Fibroblast of pulmonary artery (primary cell): ENCODE results near the gene SENP1.

Experiments used
- DNase-seq: peaks from one replicate; pipeline ENCODE4 v3.0.0-alpha.2; 2010; ENCODE audit warnings: low read depth
- H3K4me3 ChIP-seq: replicated peaks from 2 replicates; pipeline ENCODE4 v1.5.1; 2011; ENCODE audit warnings: low read depth, mild to moderate bottlenecking, control low read depth, low read length, moderate library complexity
- TF ChIP-seq, protein P1 (sequence below): IDR thresholded peaks from 2 replicates; pipeline ENCODE4 v1.5.1; 2011; ENCODE audit warnings: mild to moderate bottlenecking, control low read depth, low read length, inconsistent platforms; ENCODE audit errors: missing control alignments

The SENP1 gene

DNA sequence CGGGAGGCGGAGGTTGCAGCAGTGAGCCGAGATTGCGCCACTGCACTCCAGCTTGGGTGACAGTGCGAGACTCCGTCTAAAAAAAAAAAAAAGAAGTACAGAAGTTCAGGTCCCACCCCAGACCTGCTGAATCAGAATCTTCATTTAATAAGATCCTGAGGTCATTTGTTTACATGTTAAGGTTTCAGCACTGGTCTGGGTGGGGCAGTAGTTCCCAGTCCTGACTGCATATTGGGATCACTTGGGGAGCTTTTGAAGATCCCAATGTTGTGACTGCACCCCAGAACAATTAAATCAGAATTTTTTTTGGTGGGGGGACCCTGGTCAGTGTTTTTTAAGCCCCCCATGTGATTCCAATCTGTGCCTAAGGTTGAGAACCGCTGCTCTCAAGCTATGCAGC, 89.9 kb downstream of the SENP1 start:
- no peak for DNase-seq
- no peak overlapping the region for H3K4me3 ChIP-seq
- TF ChIP-seq, protein P1, sequence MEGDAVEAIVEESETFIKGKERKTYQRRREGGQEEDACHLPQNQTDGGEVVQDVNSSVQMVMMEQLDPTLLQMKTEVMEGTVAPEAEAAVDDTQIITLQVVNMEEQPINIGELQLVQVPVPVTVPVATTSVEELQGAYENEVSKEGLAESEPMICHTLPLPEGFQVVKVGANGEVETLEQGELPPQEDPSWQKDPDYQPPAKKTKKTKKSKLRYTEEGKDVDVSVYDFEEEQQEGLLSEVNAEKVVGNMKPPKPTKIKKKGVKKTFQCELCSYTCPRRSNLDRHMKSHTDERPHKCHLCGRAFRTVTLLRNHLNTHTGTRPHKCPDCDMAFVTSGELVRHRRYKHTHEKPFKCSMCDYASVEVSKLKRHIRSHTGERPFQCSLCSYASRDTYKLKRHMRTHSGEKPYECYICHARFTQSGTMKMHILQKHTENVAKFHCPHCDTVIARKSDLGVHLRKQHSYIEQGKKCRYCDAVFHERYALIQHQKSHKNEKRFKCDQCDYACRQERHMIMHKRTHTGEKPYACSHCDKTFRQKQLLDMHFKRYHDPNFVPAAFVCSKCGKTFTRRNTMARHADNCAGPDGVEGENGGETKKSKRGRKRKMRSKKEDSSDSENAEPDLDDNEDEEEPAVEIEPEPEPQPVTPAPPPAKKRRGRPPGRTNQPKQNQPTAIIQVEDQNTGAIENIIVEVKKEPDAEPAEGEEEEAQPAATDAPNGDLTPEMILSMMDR, result no peak

DNA sequence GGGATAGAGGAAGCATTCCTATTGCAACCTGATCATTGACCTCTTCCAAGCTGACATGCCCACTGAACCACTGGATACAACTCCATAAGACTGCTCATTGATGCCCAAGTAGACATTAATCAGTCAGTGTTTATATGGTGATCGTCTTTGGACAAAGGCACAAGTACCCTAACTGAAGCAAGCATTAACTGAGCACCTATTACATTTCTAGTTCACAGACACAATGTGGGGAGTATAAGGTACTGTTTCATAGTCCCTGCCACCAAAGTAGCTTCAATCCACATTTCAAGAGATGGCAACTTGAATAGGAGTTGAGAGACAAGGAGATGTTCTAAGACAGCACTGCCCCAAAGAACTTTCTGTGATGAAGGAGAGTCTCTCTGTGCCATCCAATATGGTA, 90.8 kb downstream of the SENP1 start:
- H3K4me3 ChIP-seq, result no peak overlapping the region
- TF ChIP-seq, protein P1, result no peak
- no peak for DNase-seq

DNA sequence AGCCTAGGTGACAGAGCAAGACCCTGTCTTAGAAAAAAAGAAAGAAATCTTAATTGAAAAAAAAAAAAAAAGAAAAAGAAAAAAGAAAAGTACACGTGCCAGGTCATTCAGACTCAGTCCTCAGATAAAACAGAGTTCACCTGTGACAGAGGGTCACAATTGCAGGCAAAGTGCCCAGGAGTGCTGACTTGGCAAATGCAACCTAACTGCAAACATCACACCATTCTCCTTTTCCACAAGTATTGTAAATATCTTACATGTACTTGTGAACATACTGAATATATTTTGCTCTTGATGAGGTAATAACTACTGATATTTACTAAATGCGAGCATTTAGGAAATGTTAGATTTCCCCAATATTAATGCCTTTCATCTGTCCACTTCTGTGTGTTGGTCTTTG, 92.6 kb downstream of the SENP1 start:
- H3K4me3 ChIP-seq, result no peak overlapping the region
- no peak for DNase-seq
- TF ChIP-seq, protein P1, result no peak

DNA sequence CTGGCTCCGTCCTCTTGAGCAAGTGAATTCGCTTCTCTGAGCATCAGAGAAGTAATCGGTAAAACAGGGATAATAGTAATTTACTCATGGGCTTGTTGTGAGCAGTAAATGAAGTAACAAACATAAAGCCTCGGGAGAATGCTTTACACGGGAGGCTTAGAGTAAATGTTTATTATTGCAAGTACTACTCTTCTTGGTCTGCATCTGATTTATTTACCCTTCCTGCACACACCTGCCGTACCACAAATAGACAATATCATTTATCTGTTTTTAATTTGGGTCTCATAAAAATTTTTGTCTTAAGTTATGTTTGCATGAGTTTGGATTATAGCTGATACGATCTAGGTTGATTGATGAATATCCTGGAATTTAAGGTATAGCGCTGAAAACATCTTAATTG, 93.8 kb downstream of the SENP1 start:
- TF ChIP-seq, protein P1, result no peak
- DNase-seq, result no peak
- H3K4me3 ChIP-seq, result no peak overlapping the region

DNA sequence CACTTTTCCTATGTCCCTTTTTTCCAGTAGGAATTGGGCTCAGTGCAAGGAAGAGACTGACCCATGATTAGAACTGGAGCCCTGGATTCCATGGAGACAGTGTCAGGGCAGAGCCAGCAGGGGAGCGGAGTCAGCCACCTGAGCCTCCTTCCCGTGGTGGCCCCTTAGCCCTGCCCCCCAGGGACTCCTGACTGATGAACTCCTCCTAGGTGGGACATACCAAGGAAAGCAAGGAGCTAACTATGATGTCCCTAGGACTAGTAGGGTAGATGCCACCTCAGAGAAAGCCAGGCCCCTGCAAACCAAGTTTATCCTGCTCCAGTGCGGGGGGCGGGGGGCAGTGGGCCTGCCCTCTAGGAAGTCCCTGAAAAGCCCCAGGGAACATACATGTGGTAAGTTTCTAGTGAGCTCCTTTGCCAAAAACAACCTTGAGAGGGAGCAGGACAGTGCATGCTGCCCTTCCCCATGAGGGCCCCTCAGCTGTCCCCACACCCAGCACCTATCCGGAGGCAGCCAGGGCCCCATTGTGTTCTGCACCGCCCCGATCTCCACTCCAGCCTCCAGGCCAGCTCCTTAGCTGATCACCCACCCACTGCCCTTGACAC, 95.4 kb downstream of the SENP1 start:
- DNase-seq, result no peak
- no peak overlapping the region for H3K4me3 ChIP-seq
- TF ChIP-seq, protein P1, result no peak

DNA sequence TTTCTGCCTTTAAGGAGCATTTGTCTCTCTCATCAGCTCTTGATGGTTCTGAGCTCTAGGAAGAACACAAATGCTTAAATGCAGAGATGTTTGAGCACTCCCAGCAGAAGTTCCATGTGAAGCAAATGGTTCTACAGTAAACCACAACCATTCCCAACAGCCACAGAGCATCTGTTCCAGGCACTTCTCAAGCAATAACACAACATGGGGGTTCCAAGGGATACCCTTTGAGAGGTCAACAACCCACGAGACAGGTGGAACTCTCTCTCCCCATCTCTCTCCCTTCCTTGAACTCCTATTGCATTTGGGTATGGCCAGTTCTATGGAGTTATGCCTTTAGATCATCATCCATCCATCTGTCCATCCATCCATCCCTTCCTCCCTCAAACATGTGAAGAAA, 96.4 kb downstream of the SENP1 start:
- TF ChIP-seq, protein P1, result no peak
- H3K4me3 ChIP-seq, result no peak overlapping the region
- DNase-seq, result no peak

DNA sequence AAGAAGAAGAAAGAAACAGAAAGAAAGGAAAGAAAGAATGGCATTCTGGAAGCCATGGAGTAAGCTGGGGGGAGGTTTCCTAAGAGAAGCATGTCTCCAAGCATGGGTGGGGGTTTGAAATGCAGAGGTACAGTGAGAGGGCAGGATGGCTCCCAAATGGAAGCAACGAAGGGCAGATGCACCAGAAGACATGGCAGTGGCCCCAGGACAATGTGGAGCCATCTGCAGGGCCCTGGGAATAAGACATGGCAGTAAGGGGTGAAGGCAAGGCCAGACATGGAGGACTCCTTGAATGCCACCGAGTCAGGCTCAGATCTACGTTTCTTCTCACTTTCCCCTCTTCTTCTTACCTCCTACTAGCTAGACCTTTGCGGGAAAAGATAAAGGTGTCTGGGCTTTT, 96.9 kb downstream of the SENP1 start:
- no peak overlapping the region for H3K4me3 ChIP-seq
- DNase-seq, result no peak
- TF ChIP-seq, protein P1, result no peak
